GM12878 (cell line): Measurements from ENCODE around the gene TXNL4A. TPM values are rescaled to one million over a fixed set of nuclear protein-coding genes. Genes with fewer than 3 reads are reported as not detected.

Experiments
- CTCF ChIP-seq, 3 experiments: IDR thresholded peaks in 2 of 3; conservative IDR thresholded peaks in 1 of 3; 2 replicates each; pipeline ENCODE4 v1.5.1; 2011; ENCODE audit warnings: low read depth in 3 of 3, low read length in 3 of 3, mild to moderate bottlenecking in 3 of 3, control low read depth in 2 of 3, moderate library complexity in 2 of 3, inconsistent platforms in 1 of 3, mixed read lengths in 1 of 3; ENCODE audit not compliant: control insufficient read depth in 2 of 3, insufficient read depth in 1 of 3; ENCODE audit errors: extremely low read depth in 1 of 3
- EED ChIP-seq: sonication (generic); IDR thresholded peaks from 2 replicates; pipeline ENCODE4 v1.6.1; 2016; ENCODE audit warnings: antibody characterized with exemption, low read depth
- GATAD2B ChIP-seq: fragments of 450-650 bp; conservative IDR thresholded peaks from 2 replicates; pipeline ENCODE4 v1.6.1; 2017; ENCODE audit warnings: low read depth, mild to moderate bottlenecking, moderate library complexity
- HCFC1 ChIP-seq: fragments of 150-350 bp; IDR thresholded peaks from 2 replicates; pipeline ENCODE4 v1.6.1; 2014; ENCODE audit warnings: low read length
- LARP7 ChIP-seq: fragments of 450-650 bp; IDR thresholded peaks from 2 replicates; pipeline ENCODE4 v1.6.1; 2017; ENCODE audit warnings: mild to moderate bottlenecking
- MAX ChIP-seq: IDR thresholded peaks from 2 replicates; pipeline ENCODE4 v1.6.1; 2012; ENCODE audit warnings: low read depth, low read length, improper control_type of control experiment
- POLR2AphosphoS2 ChIP-seq: IDR thresholded peaks from 2 replicates; pipeline ENCODE4 v1.6.1; 2011; ENCODE audit warnings: low read depth, mild to moderate bottlenecking, low read length, improper control_type of control experiment, moderate library complexity
- RAD21 ChIP-seq: IDR thresholded peaks from 2 replicates; pipeline ENCODE4 v1.6.1; 2011; ENCODE audit warnings: mild to moderate bottlenecking, low read depth, low read length, moderate library complexity; ENCODE audit not compliant: insufficient read depth
- RAD51 ChIP-seq: fragments of 450-650 bp; IDR thresholded peaks from 2 replicates; pipeline ENCODE4 v1.6.1; 2016; ENCODE audit warnings: moderate library complexity, mild to moderate bottlenecking, inconsistent platforms
- RUNX3 ChIP-seq: IDR thresholded peaks from 2 replicates; pipeline ENCODE4 v1.6.1; 2012; ENCODE audit warnings: low read length, inconsistent platforms
- SIN3A ChIP-seq: IDR thresholded peaks from 2 replicates; pipeline ENCODE4 v1.6.1; 2012; ENCODE audit warnings: low read depth, low read length, improper control_type of control experiment
- SMARCA5 ChIP-seq: fragments of 450-650 bp; IDR thresholded peaks from 2 replicates; pipeline ENCODE4 v1.6.1; 2017; ENCODE audit warnings: mild to moderate bottlenecking
- SPI1 ChIP-seq: IDR thresholded peaks from 2 replicates; pipeline ENCODE4 v1.6.1; 2011; ENCODE audit warnings: low read depth, mild to moderate bottlenecking, low read length, moderate library complexity, borderline replicate concordance; ENCODE audit not compliant: insufficient read depth
- STAT3 ChIP-seq: IDR thresholded peaks from 2 replicates; pipeline ENCODE4 v1.6.1; 2011; ENCODE audit warnings: low read depth, low read length, improper control_type of control experiment
- TCF12 ChIP-seq: IDR thresholded peaks from 2 replicates; pipeline ENCODE4 v1.6.1; 2011; ENCODE audit warnings: low read depth, mild to moderate bottlenecking, low read length
- polyA plus RNA-seq, 11 experiments: library from polyadenylated mRNA; depleted of rRNA in 4 of 11; unstranded in 6 of 11; stranded (reverse) in 5 of 11; fragments of >200 nt; fragmentation: Nextera tagmentation in 4 of 11; fragmentation: Illumina TruSeq in 1 of 11; extraction: Ambion mirVana in 4 of 11; extraction: Trizol in 1 of 11; gene quantifications; 1 replicate in 1 of 11; 2 replicates in 10 of 11; pipeline versions ENCODE4 v1.2.1 to v1.2.3, GENCODE V29; 2011 to 2016; ENCODE audit warnings: inconsistent platforms in 2 of 11, missing spikeins in 2 of 11, low read depth in 1 of 11
- total RNA-seq, 4 experiments: library from RNA; depleted of rRNA in 3 of 4; stranded (reverse); fragments of >200 nt in 3 of 4; fragmentation: Illumina TruSeq in 1 of 4; extraction: Trizol in 1 of 4; gene quantifications; 2 replicates each; pipeline versions ENCODE4 v1.2.1 to v1.2.3, GENCODE V29; 2013 to 2021

TXNL4A gene
- total and polyA plus RNA-seq, 10 of the 15 experiments (the other 5 are each of a cell fraction or from before 2014, with no cell fraction given): 38.4 to 329 (median 128) TPM

- TF ChIP-seq HCFC1: no peak; the same call in 1 of the 2 replicates
- TF ChIP-seq TCF12: 0 out of 2 replicates have a peak, but pooled peaks have one; percentile 21
- no peak for TF ChIP-seq EED
- TF ChIP-seq CTCF (IDR thresholded peaks at IDR 0.05 in 2 of 3, conservative IDR thresholded peaks at IDR 0.05 in 1 of 3; ENCODE audit: control insufficient read depth in 2 of 3, extremely low read depth in 1 of 3, insufficient read depth in 1 of 3, low read depth in 3 of 3, low read length in 3 of 3): peak; percentile 34 to 69 (median 41); a peak in 4 of 6 replicates
- TF ChIP-seq RAD21: peak; percentile 37
- 0 out of 2 replicates have a peak, but pooled peaks have one; percentile 27 for TF ChIP-seq SIN3A
- peak; percentile 49 for TF ChIP-seq RUNX3
- TF ChIP-seq LARP7: peak; percentile 67
- no peak for TF ChIP-seq STAT3
- TF ChIP-seq RAD51: no peak
- TF ChIP-seq SMARCA5: peak; percentile 14
- peak; percentile 5; the same call in 1 of the 2 replicates for TF ChIP-seq SPI1
- TF ChIP-seq GATAD2B: peak; percentile 92
- peak; percentile 27; the same call in 1 of the 2 replicates for TF ChIP-seq POLR2AphosphoS2
- TF ChIP-seq MAX: peak; percentile 66; the same call in 1 of the 2 replicates
Measured at GRCh38 chr18:79988071-79988450, 302 bp downstream of the TXNL4A start (continued).
